Keratinocyte (primary cell): ENCODE results near the gene CFAP73.

Experiments used
- CTCF ChIP-seq, 3 experiments: IDR thresholded peaks in 1 of 3; conservative IDR thresholded peaks in 1 of 3; optimal IDR thresholded peaks in 1 of 3; 2 replicates in 2 of 3; 3 replicates in 1 of 3; pipeline versions ENCODE3 to v1.5.1; 2011; ENCODE audit warnings: low read length in 3 of 3, mild to moderate bottlenecking in 3 of 3, moderate library complexity in 2 of 3, control low read depth in 1 of 3, inconsistent platforms in 1 of 3; ENCODE audit not compliant: insufficient read depth in 2 of 3; ENCODE audit errors: extremely low read depth in 1 of 3
- EZH2 ChIP-seq: IDR thresholded peaks from one replicate; pipeline ENCODE4 v1.6.1; 2012; ENCODE audit warnings: inconsistent platforms, mild to moderate bottlenecking, low read length, moderate library complexity

DNA sequence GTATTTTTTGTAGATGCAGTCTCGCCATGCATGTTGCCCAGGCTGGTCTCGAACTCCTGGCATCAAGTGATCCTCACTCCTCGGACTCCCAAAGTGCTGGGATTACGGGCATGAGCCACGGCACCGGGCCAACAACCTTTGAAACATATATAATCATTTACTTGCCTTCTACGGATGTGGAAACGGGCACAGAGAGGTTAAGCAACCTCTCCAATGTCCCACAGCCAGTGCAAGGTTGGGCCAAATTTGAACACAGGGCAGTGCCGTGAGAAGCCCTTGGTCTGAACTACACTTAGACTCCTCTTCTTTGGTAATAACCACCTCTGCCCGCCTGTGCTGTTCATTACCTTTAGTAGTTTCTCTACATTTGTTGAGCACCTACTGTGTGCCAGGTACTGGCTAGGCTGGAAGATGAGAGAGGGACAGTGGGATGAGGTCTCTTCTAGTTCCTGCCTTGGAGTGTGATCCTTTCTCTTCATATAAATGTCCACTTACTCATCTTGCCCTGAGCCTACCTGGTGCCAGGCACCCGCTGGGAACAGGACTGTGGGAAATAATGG, 33.6 kb downstream of the CFAP73 start:
- no peak for TF ChIP-seq EZH2
- no peak for TF ChIP-seq CTCF (optimal IDR thresholded peaks at IDR 0.05 in 1 of 3, IDR thresholded peaks at IDR 0.05 in 1 of 3, conservative IDR thresholded peaks at IDR 0.05 in 1 of 3; ENCODE audit: extremely low read depth in 1 of 3, insufficient read depth in 2 of 3, low read length in 3 of 3)
